ENCODE data around the gene LOXHD1. TPM values are rescaled to one million over a fixed set of nuclear protein-coding genes. Genes with fewer than 3 reads are reported as not detected.

The LOXHD1 gene, protein sequence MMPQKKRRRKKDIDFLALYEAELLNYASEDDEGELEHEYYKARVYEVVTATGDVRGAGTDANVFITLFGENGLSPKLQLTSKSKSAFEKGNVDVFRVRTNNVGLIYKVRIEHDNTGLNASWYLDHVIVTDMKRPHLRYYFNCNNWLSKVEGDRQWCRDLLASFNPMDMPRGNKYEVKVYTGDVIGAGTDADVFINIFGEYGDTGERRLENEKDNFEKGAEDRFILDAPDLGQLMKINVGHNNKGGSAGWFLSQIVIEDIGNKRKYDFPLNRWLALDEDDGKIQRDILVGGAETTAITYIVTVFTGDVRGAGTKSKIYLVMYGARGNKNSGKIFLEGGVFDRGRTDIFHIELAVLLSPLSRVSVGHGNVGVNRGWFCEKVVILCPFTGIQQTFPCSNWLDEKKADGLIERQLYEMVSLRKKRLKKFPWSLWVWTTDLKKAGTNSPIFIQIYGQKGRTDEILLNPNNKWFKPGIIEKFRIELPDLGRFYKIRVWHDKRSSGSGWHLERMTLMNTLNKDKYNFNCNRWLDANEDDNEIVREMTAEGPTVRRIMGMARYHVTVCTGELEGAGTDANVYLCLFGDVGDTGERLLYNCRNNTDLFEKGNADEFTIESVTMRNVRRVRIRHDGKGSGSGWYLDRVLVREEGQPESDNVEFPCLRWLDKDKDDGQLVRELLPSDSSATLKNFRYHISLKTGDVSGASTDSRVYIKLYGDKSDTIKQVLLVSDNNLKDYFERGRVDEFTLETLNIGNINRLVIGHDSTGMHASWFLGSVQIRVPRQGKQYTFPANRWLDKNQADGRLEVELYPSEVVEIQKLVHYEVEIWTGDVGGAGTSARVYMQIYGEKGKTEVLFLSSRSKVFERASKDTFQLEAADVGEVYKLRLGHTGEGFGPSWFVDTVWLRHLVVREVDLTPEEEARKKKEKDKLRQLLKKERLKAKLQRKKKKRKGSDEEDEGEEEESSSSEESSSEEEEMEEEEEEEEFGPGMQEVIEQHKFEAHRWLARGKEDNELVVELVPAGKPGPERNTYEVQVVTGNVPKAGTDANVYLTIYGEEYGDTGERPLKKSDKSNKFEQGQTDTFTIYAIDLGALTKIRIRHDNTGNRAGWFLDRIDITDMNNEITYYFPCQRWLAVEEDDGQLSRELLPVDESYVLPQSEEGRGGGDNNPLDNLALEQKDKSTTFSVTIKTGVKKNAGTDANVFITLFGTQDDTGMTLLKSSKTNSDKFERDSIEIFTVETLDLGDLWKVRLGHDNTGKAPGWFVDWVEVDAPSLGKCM (N-terminal part only)
- total RNA-seq: under 1 TPM; 0.11 to 0.45 TPM

DNA sequence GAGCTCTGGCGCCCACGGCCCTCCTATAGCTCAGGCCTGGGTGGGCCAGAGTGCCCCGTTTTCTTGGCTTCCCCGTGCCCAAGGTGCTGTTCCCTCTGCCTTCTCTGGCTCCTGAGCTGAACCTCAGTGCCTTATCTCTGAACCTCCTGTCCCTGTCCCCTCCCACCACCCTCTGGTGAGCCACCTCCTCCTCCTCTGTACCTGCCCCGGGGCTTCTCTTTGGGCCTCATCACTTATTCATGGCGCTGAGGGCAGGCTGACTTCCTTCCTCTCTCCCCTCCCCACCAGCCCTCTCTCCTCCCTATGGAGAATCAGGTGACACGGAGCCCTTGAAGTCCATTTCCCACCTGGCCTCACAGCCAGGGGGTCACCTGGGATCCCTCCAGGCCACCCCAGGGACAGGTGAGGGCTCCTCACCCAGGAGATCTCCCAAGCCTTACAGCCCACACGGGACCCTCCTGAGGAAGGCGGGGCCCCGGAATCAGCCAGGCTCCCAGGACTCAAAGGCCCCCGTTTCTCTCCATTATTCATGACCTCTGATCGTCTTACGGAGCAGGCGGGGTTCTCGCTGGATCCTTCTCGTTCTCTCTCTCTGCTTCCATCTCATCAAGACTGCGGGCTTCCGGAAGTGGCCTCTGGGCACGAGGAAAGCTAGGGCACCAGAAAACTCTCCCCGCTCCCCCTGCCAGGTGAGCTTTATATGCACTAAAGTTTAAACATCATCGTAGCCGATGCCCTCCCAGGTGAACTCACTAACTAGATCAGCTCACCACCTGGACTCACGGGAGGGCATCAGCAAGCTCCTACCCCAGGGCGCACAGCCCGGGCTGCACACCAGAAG, at the start of gene LOXHD1:
LOXHD1 (minus strand) TSS at position 106 of the 841 bp plus-strand sequence. CDS start 187 bp downstream, outside the sequence.
- ATAC-seq (no peak), DNase-seq (no peak)
- Mint-ChIP-seq H3K4me1 (ENCODE audit: low read depth) (no peaks in the 10 kb centered on the region), H3K27me3 (no peaks in the 10 kb centered on the region), H3K4me3 (no peak within 1 kb of the TSS), H3K36me3 (ENCODE audit: low read depth) (no peaks in the 10 kb centered on the region), H3K9me3 (no peaks in the 10 kb centered on the region), H3K27ac (peak within 1 kb of the TSS; percentile 56)
- POLR2A ChIA-PET: no interaction called here
- CTCF ChIA-PET: interaction anchor here (0.6 to 6.4 kb wide), 90 partner anchors 10 to 565 kb away, joined by 3 to 61 read pairs (median 4); partner anchors contain the start of gene ATP5F1A
- intact Hi-C loops (cut with micrococcal nuclease): loop anchor here (5.0 to 10.0 kb wide), 3 partner anchors 103 to 510 kb away; no protein-coding TSS in a partner anchor
- TF ChIP-seq, protein P1, sequence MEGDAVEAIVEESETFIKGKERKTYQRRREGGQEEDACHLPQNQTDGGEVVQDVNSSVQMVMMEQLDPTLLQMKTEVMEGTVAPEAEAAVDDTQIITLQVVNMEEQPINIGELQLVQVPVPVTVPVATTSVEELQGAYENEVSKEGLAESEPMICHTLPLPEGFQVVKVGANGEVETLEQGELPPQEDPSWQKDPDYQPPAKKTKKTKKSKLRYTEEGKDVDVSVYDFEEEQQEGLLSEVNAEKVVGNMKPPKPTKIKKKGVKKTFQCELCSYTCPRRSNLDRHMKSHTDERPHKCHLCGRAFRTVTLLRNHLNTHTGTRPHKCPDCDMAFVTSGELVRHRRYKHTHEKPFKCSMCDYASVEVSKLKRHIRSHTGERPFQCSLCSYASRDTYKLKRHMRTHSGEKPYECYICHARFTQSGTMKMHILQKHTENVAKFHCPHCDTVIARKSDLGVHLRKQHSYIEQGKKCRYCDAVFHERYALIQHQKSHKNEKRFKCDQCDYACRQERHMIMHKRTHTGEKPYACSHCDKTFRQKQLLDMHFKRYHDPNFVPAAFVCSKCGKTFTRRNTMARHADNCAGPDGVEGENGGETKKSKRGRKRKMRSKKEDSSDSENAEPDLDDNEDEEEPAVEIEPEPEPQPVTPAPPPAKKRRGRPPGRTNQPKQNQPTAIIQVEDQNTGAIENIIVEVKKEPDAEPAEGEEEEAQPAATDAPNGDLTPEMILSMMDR (IDR thresholded peaks at IDR 0.05): no peak

GRCh38 chr18:46705521-46705920, 48.5 kb upstream of the LOXHD1 start:
- CTCF ChIA-PET: no interaction called here
- no peak overlapping the region for H3K4me3 Mint-ChIP-seq
- no peak overlapping the region for H3K27ac Mint-ChIP-seq
- TF ChIP-seq, protein P1 (IDR thresholded peaks at IDR 0.05): no peak
- no peaks in the 10 kb centered on the region for H3K9me3 Mint-ChIP-seq
- ATAC-seq (no peak), DNase-seq (no peak)
- POLR2A ChIA-PET: no interaction called here
- intact Hi-C loops (cut with micrococcal nuclease): no loop called here
- no peaks in the 10 kb centered on the region for H3K36me3 Mint-ChIP-seq (ENCODE audit: low read depth)
- no peaks in the 10 kb centered on the region for H3K27me3 Mint-ChIP-seq
- no peaks in the 10 kb centered on the region for H3K4me1 Mint-ChIP-seq (ENCODE audit: low read depth)

DNA sequence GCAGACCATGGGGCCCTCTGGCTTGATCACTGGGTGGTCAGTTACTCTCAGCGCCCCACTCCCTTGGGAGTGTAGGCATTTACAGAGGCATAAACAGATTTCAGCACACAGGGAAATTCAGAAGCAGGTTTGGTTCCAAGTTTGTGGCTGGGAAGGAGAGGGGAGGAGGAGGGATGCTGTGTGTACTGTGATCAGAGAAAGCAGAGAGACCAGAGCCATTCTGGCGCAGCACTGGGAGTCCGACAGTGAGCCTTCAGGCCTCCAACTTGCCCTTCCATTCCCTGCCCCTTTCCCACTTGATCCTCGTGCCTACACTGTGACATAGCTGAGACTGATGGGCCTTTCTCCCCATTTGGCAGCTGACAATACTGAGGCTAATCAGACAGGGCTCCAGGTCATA, 47.8 kb upstream of the LOXHD1 start:
- no peaks in the 10 kb centered on the region for H3K27me3 Mint-ChIP-seq
- no peak overlapping the region for H3K27ac Mint-ChIP-seq
- no peak for ATAC-seq
- ChIA-PET CTCF (no interaction called here), POLR2A (no interaction called here)
- intact Hi-C loops (cut with micrococcal nuclease): no loop called here
- TF ChIP-seq, protein P1 (IDR thresholded peaks at IDR 0.05): no peak
- no peak for DNase-seq
- no peaks in the 10 kb centered on the region for H3K9me3 Mint-ChIP-seq
- no peaks in the 10 kb centered on the region for H3K4me1 Mint-ChIP-seq (ENCODE audit: low read depth)
- H3K4me3 Mint-ChIP-seq: no peak overlapping the region
- no peaks in the 10 kb centered on the region for H3K36me3 Mint-ChIP-seq (ENCODE audit: low read depth)

DNA sequence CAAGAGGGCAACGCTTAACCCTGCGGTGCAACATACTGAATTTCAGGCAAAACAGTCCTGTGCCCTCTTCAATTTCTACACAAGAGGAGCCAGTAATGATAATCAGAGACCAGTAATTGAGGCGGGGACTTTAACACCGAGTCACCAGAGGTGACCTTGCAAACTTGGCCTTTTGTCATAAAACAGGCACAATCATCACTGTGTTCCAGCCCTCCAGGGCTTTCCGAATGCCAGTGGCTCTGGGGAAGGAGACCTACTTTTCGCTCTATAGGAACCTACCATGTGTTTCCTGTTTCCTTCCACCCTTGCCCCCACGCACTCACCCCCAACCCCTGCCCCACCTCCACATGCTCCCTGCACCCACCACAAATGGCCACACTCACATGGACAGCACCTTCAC, 47.2 kb upstream of the LOXHD1 start:
- Mint-ChIP-seq H3K27ac (no peak overlapping the region), H3K27me3 (no peaks in the 10 kb centered on the region), H3K36me3 (ENCODE audit: low read depth) (no peaks in the 10 kb centered on the region), H3K4me3 (no peak overlapping the region), H3K4me1 (ENCODE audit: low read depth) (no peaks in the 10 kb centered on the region), H3K9me3 (no peaks in the 10 kb centered on the region)
- no peak for DNase-seq
- no peak for ATAC-seq
- ChIA-PET POLR2A (no interaction called here), CTCF (interaction anchor here (1.2 kb wide), 1 partner anchor 47 kb away, joined by 3 read pairs; no protein-coding TSS in a partner anchor)
- intact Hi-C loops (cut with micrococcal nuclease): no loop called here
- TF ChIP-seq, protein P1 (IDR thresholded peaks at IDR 0.05): no peak
